IMR-90 (cell line): Measurements from ENCODE around the gene MYO1D. TPM values are rescaled to one million over a fixed set of nuclear protein-coding genes. Genes with fewer than 3 reads are reported as not detected.

Source experiments
- ATAC-seq: fragments of 200-7000 bp; cut with Tn5 transposase; 2 replicates; pipeline ENCODE4 v1.9.1; 2020; ENCODE audit warnings: low read depth, mild to moderate bottlenecking, moderate library complexity
- BruUV-seq: library from RNA; stranded (reverse); fragments of 400-500 nt; replicated peaks from 2 replicates; lab custom pipeline; 2021; lab: Mats Ljungman, UMichigan
- CTCF ChIA-PET: fragments of 300-600 bp; formaldehyde crosslinking; extraction: SDS; loops from one replicate; lab custom pipeline; 2021; ENCODE audit warnings: antibody characterized with exemption; lab: Yijun Ruan, JAX
- POLR2A ChIA-PET: fragments of 300-600 bp; sonication (Branson Sonifier 250); formaldehyde crosslinking; loops from one replicate; lab custom pipeline; 2022; ENCODE audit warnings: antibody characterized with exemption; ENCODE audit not compliant: unreplicated experiment; lab: Charles Lee
- DNase-seq: peaks from one replicate; pipeline ENCODE4 v3.0.0; 2013
- H2AFZ ChIP-seq: replicated peaks from 2 replicates; pipeline ENCODE3; 2013; ENCODE audit warnings: low read length, mild to moderate bottlenecking; ENCODE audit not compliant: poor library complexity
- H2AK5ac ChIP-seq: 2 replicates; pipeline ENCODE4 v1.6.1; 2013; ENCODE audit warnings: low read depth, low read length, inconsistent platforms
- H2AK9ac ChIP-seq: replicated peaks from 2 replicates; pipeline ENCODE3; 2013; ENCODE audit warnings: mild to moderate bottlenecking, low read depth, low read length, moderate library complexity; ENCODE audit not compliant: poor library complexity
- H2BK120ac ChIP-seq: 2 replicates; pipeline ENCODE4 v1.6.1; 2013; ENCODE audit warnings: low read depth, low read length, inconsistent platforms
- H2BK15ac ChIP-seq: 3 replicates; pipeline ENCODE4 v1.6.1; 2013; ENCODE audit warnings: low read depth, low read length, inconsistent platforms
- H2BK20ac ChIP-seq: 2 replicates; pipeline ENCODE4 v1.6.1; 2013; ENCODE audit warnings: low read depth, mild to moderate bottlenecking, inconsistent platforms, low read length, moderate library complexity
- H2BK5ac ChIP-seq: 2 replicates; pipeline ENCODE4 v1.6.1; 2013; ENCODE audit warnings: mild to moderate bottlenecking, low read depth, low read length, inconsistent platforms; ENCODE audit not compliant: poor library complexity, severe bottlenecking
- H3K14ac ChIP-seq: replicated peaks from 2 replicates; pipeline ENCODE4 v1.6.1; 2013; ENCODE audit warnings: low read depth, low read length, inconsistent platforms
- H3K18ac ChIP-seq: 2 replicates; pipeline ENCODE4 v1.6.1; 2013; ENCODE audit warnings: low read depth, low read length, control low read depth
- H3K23ac ChIP-seq: 2 replicates; pipeline ENCODE4 v1.6.1; 2013; ENCODE audit warnings: low read depth, low read length, inconsistent platforms
- H3K27ac ChIP-seq: 2 replicates; pipeline ENCODE4 v1.5.1; 2013; ENCODE audit warnings: mild to moderate bottlenecking, control low read depth, low read length; ENCODE audit not compliant: insufficient read depth
- H3K27me3 ChIP-seq: 2 replicates; pipeline ENCODE4 v1.6.1; 2013; ENCODE audit warnings: low read length; ENCODE audit not compliant: control insufficient read depth, insufficient read depth
- H3K36me3 ChIP-seq: 2 replicates; pipeline ENCODE4 v1.6.1; 2013; ENCODE audit warnings: low read length, mixed read lengths; ENCODE audit not compliant: control insufficient read depth, insufficient read depth
- H3K4ac ChIP-seq: 2 replicates; pipeline ENCODE4 v1.6.1; 2013; ENCODE audit warnings: low read depth, low read length, inconsistent platforms
- H3K4me1 ChIP-seq: 2 replicates; pipeline ENCODE4 v1.6.1; 2013; ENCODE audit warnings: low read length, mixed read lengths; ENCODE audit not compliant: control insufficient read depth, insufficient read depth
- H3K4me2 ChIP-seq: 2 replicates; pipeline ENCODE4 v1.6.1; 2013; ENCODE audit warnings: low read depth, mild to moderate bottlenecking, control low read depth, low read length, moderate library complexity
- H3K4me3 ChIP-seq: 2 replicates; pipeline ENCODE4 v1.5.1; 2013; ENCODE audit warnings: low read depth, mild to moderate bottlenecking, control low read depth, low read length, moderate library complexity; ENCODE audit not compliant: insufficient read depth
- H3K56ac ChIP-seq: 2 replicates; pipeline ENCODE4 v1.6.1; 2013; ENCODE audit warnings: low read length, inconsistent platforms; ENCODE audit not compliant: insufficient read depth; ENCODE audit errors: extremely low read depth
- H3K79me1 ChIP-seq, 2 experiments: 2 replicates each; pipeline ENCODE4 v1.6.1; 2013; ENCODE audit warnings: low read length in 2 of 2, inconsistent platforms in 1 of 2, low read depth in 1 of 2
- H3K9ac ChIP-seq: 2 replicates; pipeline ENCODE4 v1.6.1; 2013; ENCODE audit warnings: low read depth, low read length, control low read depth
- H3K9me1 ChIP-seq: 2 replicates; pipeline ENCODE4 v1.6.1; 2013; ENCODE audit warnings: low read length, inconsistent platforms; ENCODE audit not compliant: insufficient read depth
- H3K9me3 ChIP-seq: 2 replicates; pipeline ENCODE4 v1.6.1; 2013; ENCODE audit warnings: low read length; ENCODE audit not compliant: control insufficient read depth, insufficient read depth
- H4K20me1 ChIP-seq: 2 replicates; pipeline ENCODE4 v1.6.1; 2013; ENCODE audit warnings: low read length, inconsistent platforms; ENCODE audit not compliant: insufficient read depth
- H4K5ac ChIP-seq: 2 replicates; pipeline ENCODE4 v1.6.1; 2013; ENCODE audit warnings: mild to moderate bottlenecking, low read depth, low read length, control low read depth
- H4K8ac ChIP-seq, 2 experiments: 2 replicates each; pipeline ENCODE4 v1.6.1; 2013; ENCODE audit warnings: low read depth in 2 of 2, low read length in 2 of 2, control low read depth in 1 of 2, inconsistent platforms in 1 of 2
- H4K91ac ChIP-seq: 2 replicates; pipeline ENCODE4 v1.6.1; 2013; ENCODE audit warnings: low read depth, low read length, inconsistent platforms; ENCODE audit not compliant: insufficient read depth
- CEBPB ChIP-seq: IDR thresholded peaks from 2 replicates; pipeline ENCODE4 v1.6.1; 2012; ENCODE audit warnings: low read depth, low read length, improper control_type of control experiment
- CTCF ChIP-seq: conservative IDR thresholded peaks from 2 replicates; pipeline ENCODE4 v1.5.1; 2012; ENCODE audit warnings: mild to moderate bottlenecking, low read depth, low read length, improper control_type of control experiment
- ELK1 ChIP-seq: fragments of 150-350 bp; IDR thresholded peaks from 2 replicates; pipeline ENCODE4 v1.6.1; 2016; ENCODE audit warnings: low read depth, mild to moderate bottlenecking, low read length, moderate library complexity, borderline replicate concordance
- FOS ChIP-seq: fragments of 150-350 bp; IDR thresholded peaks from 2 replicates; pipeline ENCODE4 v1.6.1; 2016; ENCODE audit warnings: low read depth, low read length
- RCOR1 ChIP-seq: IDR thresholded peaks from 2 replicates; pipeline ENCODE4 v1.6.1; 2012; ENCODE audit warnings: mild to moderate bottlenecking, low read length, improper control_type of control experiment; ENCODE audit not compliant: insufficient replicate concordance
- SMC3 ChIP-seq: fragments of 150-350 bp; IDR thresholded peaks from 2 replicates; pipeline ENCODE4 v1.6.1; 2016; ENCODE audit warnings: low read depth, mild to moderate bottlenecking, antibody characterized with exemption, low read length, moderate library complexity
- USF2 ChIP-seq: fragments of 150-350 bp; IDR thresholded peaks from 2 replicates; pipeline ENCODE4 v1.6.1; 2017; ENCODE audit warnings: mild to moderate bottlenecking, antibody characterized with exemption, low read length, low read depth
- dilution Hi-C: fragments of 300-500 bp; cut with HindIII; formaldehyde crosslinking; loops from one replicate; pipeline ENCODE4 v1.14.3; 2018; ENCODE audit warnings: low sequenced_read_pairs; ENCODE audit not compliant: unreplicated experiment
- in situ Hi-C: fragments of 300-500 bp; cut with MboI; formaldehyde crosslinking; loops from 3 replicates; pipeline ENCODE4 v1.14.3; 2019; ENCODE audit warnings: low sequenced_read_pairs, inconsistent platforms, mixed read lengths
- intact Hi-C: fragments of 100-400 bp; cut with micrococcal nuclease; formaldehyde crosslinking; loops from 2 replicates; pipeline ENCODE4 v1.10.0; 2022
- polyA plus RNA-seq, 3 experiments: library from polyadenylated mRNA; depleted of rRNA; stranded (reverse); fragments of >200 nt; gene quantifications; 2 replicates each; pipeline ENCODE4 v1.2.3, GENCODE V29; 2012; ENCODE audit warnings: low replicate concordance in 1 of 3
- total RNA-seq: library from RNA; depleted of rRNA; stranded (reverse); fragments of >200 nt; gene quantifications from 2 replicates; pipeline ENCODE4 v1.2.3, GENCODE V29; 2012

MYO1D gene
- total and polyA plus RNA-seq, 2 of the 4 experiments (the other 2 are of a cell fraction): 0.63 to 0.90 TPM

GRCh38 chr17:32608267-32608666 lies 268.7 kb downstream of the MYO1D start:
- Histone ChIP-seq H3K9me3 (no peaks in the 10 kb centered on the region), H3K56ac (no peak overlapping the region), H2BK5ac (no peak overlapping the region), H4K8ac (no peak overlapping the region), H3K27ac (no peak overlapping the region), H3K4me3 (no peak overlapping the region), H3K4ac (no peak overlapping the region), H2AK5ac (no peak overlapping the region), H3K18ac (no peak overlapping the region), H3K9me1 (no peaks in the 10 kb centered on the region), H3K36me3 (no peaks in the 10 kb centered on the region), H2BK15ac (no peak overlapping the region), H2AFZ (no peak overlapping the region), H4K5ac (no peak overlapping the region), H3K27me3 (no peaks in the 10 kb centered on the region), H3K4me1 (no peaks in the 10 kb centered on the region), H3K14ac (no peak overlapping the region), H3K9ac (no peak overlapping the region), H3K79me1 (no peaks in the 10 kb centered on the region), H2AK9ac (no peak overlapping the region), H2BK20ac (no peak overlapping the region), H3K23ac (no peak overlapping the region), H4K20me1 (no peaks in the 10 kb centered on the region), H3K4me2 (no peak overlapping the region), H4K91ac (no peak overlapping the region), H2BK120ac (no peak overlapping the region)
- CTCF ChIA-PET: no interaction called here
- no TSS peak for BruUV-seq
- DNase-seq: no peak
- dilution Hi-C loops: no loop called here
- ATAC-seq: no peak
- intact Hi-C loops: no loop called here
- TF ChIP-seq CTCF (no peak), SMC3 (no peak), CEBPB (no peak), FOS (no peak), RCOR1 (no peak), USF2 (no peak), ELK1 (no peak)
- POLR2A ChIA-PET: no interaction called here
- in situ Hi-C loops: no loop called here
